Spleen (tissue), 11 donors: Measurements from ENCODE around the gene FERMT2. TPM values are rescaled to one million over a fixed set of nuclear protein-coding genes. Genes with fewer than 3 reads are reported as not detected.

Source experiments
- DNase-seq: peaks from one replicate; pipeline ENCODE4 v3.0.0-alpha.2; 2020
- H3K27ac ChIP-seq, 8 donors: fragments of 200-600 bp; sonication (generic) in 7 of 8; 1 replicate in 4 of 8; 2 replicates in 4 of 8; pipeline versions ENCODE4 v1.5.0 to v1.8.0; 2016 to 2021; ENCODE audit warnings: inconsistent platforms in 4 of 8, mild to moderate bottlenecking in 4 of 8, moderate library complexity in 1 of 8
- H3K27me3 ChIP-seq, 7 donors: fragments of 200-600 bp; sonication (generic) in 6 of 7; replicated peaks in 1 of 7; 1 replicate in 4 of 7; 2 replicates in 3 of 7; pipeline versions ENCODE4 v1.5.0 to v1.8.0; 2016 to 2021; ENCODE audit warnings: inconsistent platforms in 3 of 7, mild to moderate bottlenecking in 1 of 7
- H3K36me3 ChIP-seq, 6 donors: fragments of 200-600 bp; sonication (generic) in 5 of 6; 1 replicate in 4 of 6; 2 replicates in 2 of 6; pipeline versions ENCODE4 v1.5.0 to v1.8.0; 2016 to 2021; ENCODE audit warnings: inconsistent platforms in 2 of 6
- H3K4me1 ChIP-seq, 6 donors: fragments of 200-600 bp; sonication (generic) in 5 of 6; 1 replicate in 3 of 6; 2 replicates in 3 of 6; pipeline versions ENCODE4 v1.5.0 to v1.8.0; 2016 to 2021; ENCODE audit warnings: inconsistent platforms in 3 of 6
- H3K4me3 ChIP-seq, 8 donors: fragments of 200-600 bp; sonication (generic) in 7 of 8; 1 replicate in 4 of 8; 2 replicates in 4 of 8; pipeline versions ENCODE4 v1.5.0 to v1.8.0; 2016 to 2021; ENCODE audit warnings: inconsistent platforms in 4 of 8, mild to moderate bottlenecking in 4 of 8, moderate library complexity in 2 of 8
- H3K9me3 ChIP-seq, 8 donors: fragments of 200-600 bp; sonication (generic) in 7 of 8; 1 replicate in 4 of 8; 2 replicates in 4 of 8; pipeline versions ENCODE4 v1.5.0 to v1.8.0; 2016 to 2021; ENCODE audit warnings: inconsistent platforms in 4 of 8
- CTCF ChIP-seq, 11 experiments: fragments of 200-600 bp in 7 of 11; fragments of 450-650 bp in 4 of 11; sonication (generic) in 4 of 11; IDR thresholded peaks in 8 of 11; conservative IDR thresholded peaks in 3 of 11; 1 replicate in 7 of 11; 2 replicates in 4 of 11; pipeline versions ENCODE4 v1.4.0 to v1.8.0; 2016 to 2021; ENCODE audit warnings: antibody characterized with exemption in 11 of 11, inconsistent platforms in 4 of 11, mild to moderate bottlenecking in 1 of 11
- POLR2A ChIP-seq, 3 donors: fragments of 450-650 bp; IDR thresholded peaks; one replicate each; pipeline ENCODE4 v1.5.1; 2017; ENCODE audit warnings: antibody characterized with exemption in 3 of 3, mild to moderate bottlenecking in 1 of 3
- POLR2AphosphoS5 ChIP-seq, 3 donors: sonication (generic); formaldehyde crosslinking; IDR thresholded peaks; one replicate each; pipeline ENCODE4 v1.5.1; 2017; ENCODE audit warnings: antibody characterized with exemption in 3 of 3
- WGBS, 5 donors: extraction: QIAGEN DNeasy Blood & Tissue Kit in 3 of 5; methylation state at CpG; one replicate each; pipeline versions ENCODE4 v1.1.5 to v1.1.7; 2013 to 2018; 5-methylcytosine and 5-hydroxymethylcytosine counted together
- intact Hi-C: fragments of 100-400 bp; cut with DNase I; formaldehyde crosslinking; loops from one replicate; pipeline ENCODE4 v1.15.0; 2023; ENCODE audit warnings: low total_unique reads
- polyA plus RNA-seq, 3 donors: library from polyadenylated mRNA; stranded (reverse); fragments of 200-250 nt; gene quantifications; one replicate each; pipeline ENCODE4 v1.2.1, GENCODE V29; 2013
- total RNA-seq, 7 donors: library from RNA; depleted of rRNA in 3 of 7; stranded (reverse); fragments of >200 nt in 3 of 7; fragmentation: NEBNext Ultra II Directional in 4 of 7; extraction: Animal tissue kit (Norgen Biotek cat#: 25700) in 4 of 7; gene quantifications; one replicate each; pipeline versions ENCODE4 v1.1.0 to v1.2.1, GENCODE V29; 2016 to 2021
- donor health status: healthy with polysubstance abuse.
- donor health status: DM: no; HTN: no; CAD: no; lungs with moderate emphysema.
- donor health status: DM: no; HTN: no; CAD: no.
- donor health status: Bipolar disorder and iron deficiency.
- donor health status: healthy.
- donor health status: DM: no; HTN: no; CAD: no.
- donor health status: DM: yes; HTN: yes; CAD: no.

The FERMT2 gene
- total and polyA plus RNA-seq, 10 donors, result 10.5 to 94.5 (median 52.7) TPM

- DNase-seq, result no peak
- 45 to 67% (median 54%) methylated on average over 3 of the region's 3 CpGs for WGBS, 5 donors
- intact Hi-C loops, result loop anchor here (5.0 kb wide), 1 partner anchor 138 kb away; no protein-coding TSS in a partner anchor
- Histone ChIP-seq H3K4me3 (no peak overlapping the region), H3K27ac (peak overlapping the region in 6 of 8 donors; percentile 4 to 61 (median 32)), H3K27me3 (no peaks in the 10 kb centered on the region), H3K9me3 (no peaks in the 10 kb centered on the region), H3K36me3 (no peaks in the 10 kb centered on the region), H3K4me1 (peaks cover 0 to 14% (median 7%) of the 10 kb centered on the region in 6 donors)
- peak in 1 of 3 donors; percentile 35 for TF ChIP-seq POLR2AphosphoS5 (IDR thresholded peaks at IDR 0.05)
- TF ChIP-seq POLR2A (IDR thresholded peaks at IDR 0.05), result no peak
- TF ChIP-seq CTCF (IDR thresholded peaks at IDR 0.05 in 8 of 11, conservative IDR thresholded peaks at IDR 0.05 in 3 of 11), result no peak
These were observed 9.8 kb upstream of the FERMT2 start for GRCh38 chr14:52960627-52961026.

GRCh38 chr14:52954346-52955214, 3.7 kb upstream of the FERMT2 start:
- H3K4me1 ChIP-seq, result peaks cover 9 to 29% (median 19%) of the 10 kb centered on the region in 6 donors
- intact Hi-C loops, result no loop called here
- H3K27me3 ChIP-seq, result peaks cover 0 to 33% (median 19%) of the 10 kb centered on the region in 7 donors
- TF ChIP-seq POLR2A (IDR thresholded peaks at IDR 0.05) (no peak), CTCF (IDR thresholded peaks at IDR 0.05 in 8 of 11, conservative IDR thresholded peaks at IDR 0.05 in 3 of 11) (no peak), POLR2AphosphoS5 (IDR thresholded peaks at IDR 0.05) (no peak)
- 83 to 94% (median 91%) methylated on average over 6 of the region's 6 CpGs for WGBS, 5 donors
- DNase-seq, result no peak
- no peak overlapping the region for H3K4me3 ChIP-seq
- H3K36me3 ChIP-seq, result no peaks in the 10 kb centered on the region
- H3K9me3 ChIP-seq, result no peaks in the 10 kb centered on the region
- no peak overlapping the region for H3K27ac ChIP-seq

GRCh38 chr14:52951681-52952554, 1.1 kb upstream of the FERMT2 start:
- no peak for TF ChIP-seq POLR2AphosphoS5 (IDR thresholded peaks at IDR 0.05)
- TF ChIP-seq CTCF (IDR thresholded peaks at IDR 0.05 in 8 of 11, conservative IDR thresholded peaks at IDR 0.05 in 3 of 11), result peak in 5 of 11 experiments; percentile 19 to 43 (median 28)
- no peak for TF ChIP-seq POLR2A (IDR thresholded peaks at IDR 0.05)
- 9 to 14% (median 10%) methylated on average over 15 of the region's 15 CpGs for whole genome bisulfite sequencing, 5 donors
- no peak for DNase-seq
- H3K9me3 ChIP-seq, result no peaks in the 10 kb centered on the region
- peaks cover 0 to 58% (median 33%) of the 10 kb centered on the region in 7 donors for H3K27me3 ChIP-seq
- peaks cover 9 to 46% (median 25%) of the 10 kb centered on the region in 6 donors for H3K4me1 ChIP-seq
- H3K36me3 ChIP-seq, result peaks cover 0 to under 1% (median 0%) of the 10 kb centered on the region in 6 donors
- peak overlapping the region; percentile 34 to 82 (median 70) for H3K4me3 ChIP-seq
- peak overlapping the region; percentile 70 to 96 (median 92) for H3K27ac ChIP-seq
- intact Hi-C loops, result no loop called here
